IMR-90 (cell line): ENCODE data around the gene C20orf173. TPM values are rescaled to one million over a fixed set of nuclear protein-coding genes. Genes with fewer than 3 reads are reported as not detected.
A peak's percentile ranks its signal among the peaks of the same experiment; 100 is the strongest.

Experiments used
- ATAC-seq: fragments of 200-7000 bp; cut with Tn5 transposase; 2 replicates; pipeline ENCODE4 v1.9.1; 2020; ENCODE audit warnings: low read depth, mild to moderate bottlenecking, moderate library complexity
- Bru-seq: library from RNA; stranded (reverse); fragments of 400-500 nt; gene quantifications from one replicate; lab custom pipeline; 2021; lab: Mats Ljungman, UMichigan
- BruChase-seq, 2 experiments: library from RNA; stranded (reverse); fragments of 400-500 nt; gene quantifications; one replicate each; lab custom pipeline; 2021; lab: Mats Ljungman, UMichigan
- BruUV-seq: library from RNA; stranded (reverse); fragments of 400-500 nt; replicated peaks from 2 replicates; lab custom pipeline; 2021; lab: Mats Ljungman, UMichigan
- CTCF ChIA-PET: fragments of 300-600 bp; formaldehyde crosslinking; extraction: SDS; loops from one replicate; lab custom pipeline; 2021; ENCODE audit warnings: antibody characterized with exemption; lab: Yijun Ruan, JAX
- POLR2A ChIA-PET: fragments of 300-600 bp; sonication (Branson Sonifier 250); formaldehyde crosslinking; loops from one replicate; lab custom pipeline; 2022; ENCODE audit warnings: antibody characterized with exemption; ENCODE audit not compliant: unreplicated experiment; lab: Charles Lee
- DNase-seq: peaks from one replicate; pipeline ENCODE4 v3.0.0; 2013
- H2AFZ ChIP-seq: replicated peaks from 2 replicates; pipeline ENCODE3; 2013; ENCODE audit warnings: low read length, mild to moderate bottlenecking; ENCODE audit not compliant: poor library complexity
- H2AK5ac ChIP-seq: 2 replicates; pipeline ENCODE4 v1.6.1; 2013; ENCODE audit warnings: low read depth, low read length, inconsistent platforms
- H2AK9ac ChIP-seq: replicated peaks from 2 replicates; pipeline ENCODE3; 2013; ENCODE audit warnings: mild to moderate bottlenecking, low read depth, low read length, moderate library complexity; ENCODE audit not compliant: poor library complexity
- H2BK120ac ChIP-seq: 2 replicates; pipeline ENCODE4 v1.6.1; 2013; ENCODE audit warnings: low read depth, low read length, inconsistent platforms
- H2BK15ac ChIP-seq: 3 replicates; pipeline ENCODE4 v1.6.1; 2013; ENCODE audit warnings: low read depth, low read length, inconsistent platforms
- H2BK20ac ChIP-seq: 2 replicates; pipeline ENCODE4 v1.6.1; 2013; ENCODE audit warnings: low read depth, mild to moderate bottlenecking, inconsistent platforms, low read length, moderate library complexity
- H2BK5ac ChIP-seq: 2 replicates; pipeline ENCODE4 v1.6.1; 2013; ENCODE audit warnings: mild to moderate bottlenecking, low read depth, low read length, inconsistent platforms; ENCODE audit not compliant: poor library complexity, severe bottlenecking
- H3K14ac ChIP-seq: replicated peaks from 2 replicates; pipeline ENCODE4 v1.6.1; 2013; ENCODE audit warnings: low read depth, low read length, inconsistent platforms
- H3K18ac ChIP-seq: 2 replicates; pipeline ENCODE4 v1.6.1; 2013; ENCODE audit warnings: low read depth, low read length, control low read depth
- H3K23ac ChIP-seq: 2 replicates; pipeline ENCODE4 v1.6.1; 2013; ENCODE audit warnings: low read depth, low read length, inconsistent platforms
- H3K27ac ChIP-seq: 2 replicates; pipeline ENCODE4 v1.5.1; 2013; ENCODE audit warnings: mild to moderate bottlenecking, control low read depth, low read length; ENCODE audit not compliant: insufficient read depth
- H3K27me3 ChIP-seq: 2 replicates; pipeline ENCODE4 v1.6.1; 2013; ENCODE audit warnings: low read length; ENCODE audit not compliant: control insufficient read depth, insufficient read depth
- H3K36me3 ChIP-seq: 2 replicates; pipeline ENCODE4 v1.6.1; 2013; ENCODE audit warnings: low read length, mixed read lengths; ENCODE audit not compliant: control insufficient read depth, insufficient read depth
- H3K4ac ChIP-seq: 2 replicates; pipeline ENCODE4 v1.6.1; 2013; ENCODE audit warnings: low read depth, low read length, inconsistent platforms
- H3K4me1 ChIP-seq: 2 replicates; pipeline ENCODE4 v1.6.1; 2013; ENCODE audit warnings: low read length, mixed read lengths; ENCODE audit not compliant: control insufficient read depth, insufficient read depth
- H3K4me2 ChIP-seq: 2 replicates; pipeline ENCODE4 v1.6.1; 2013; ENCODE audit warnings: low read depth, mild to moderate bottlenecking, control low read depth, low read length, moderate library complexity
- H3K4me3 ChIP-seq: 2 replicates; pipeline ENCODE4 v1.5.1; 2013; ENCODE audit warnings: low read depth, mild to moderate bottlenecking, control low read depth, low read length, moderate library complexity; ENCODE audit not compliant: insufficient read depth
- H3K56ac ChIP-seq: 2 replicates; pipeline ENCODE4 v1.6.1; 2013; ENCODE audit warnings: low read length, inconsistent platforms; ENCODE audit not compliant: insufficient read depth; ENCODE audit errors: extremely low read depth
- H3K79me1 ChIP-seq, 2 experiments: 2 replicates each; pipeline ENCODE4 v1.6.1; 2013; ENCODE audit warnings: low read length in 2 of 2, inconsistent platforms in 1 of 2, low read depth in 1 of 2
- H3K9ac ChIP-seq: 2 replicates; pipeline ENCODE4 v1.6.1; 2013; ENCODE audit warnings: low read depth, low read length, control low read depth
- H3K9me1 ChIP-seq: 2 replicates; pipeline ENCODE4 v1.6.1; 2013; ENCODE audit warnings: low read length, inconsistent platforms; ENCODE audit not compliant: insufficient read depth
- H3K9me3 ChIP-seq: 2 replicates; pipeline ENCODE4 v1.6.1; 2013; ENCODE audit warnings: low read length; ENCODE audit not compliant: control insufficient read depth, insufficient read depth
- H4K20me1 ChIP-seq: 2 replicates; pipeline ENCODE4 v1.6.1; 2013; ENCODE audit warnings: low read length, inconsistent platforms; ENCODE audit not compliant: insufficient read depth
- H4K5ac ChIP-seq: 2 replicates; pipeline ENCODE4 v1.6.1; 2013; ENCODE audit warnings: mild to moderate bottlenecking, low read depth, low read length, control low read depth
- H4K8ac ChIP-seq, 2 experiments: 2 replicates each; pipeline ENCODE4 v1.6.1; 2013; ENCODE audit warnings: low read depth in 2 of 2, low read length in 2 of 2, control low read depth in 1 of 2, inconsistent platforms in 1 of 2
- H4K91ac ChIP-seq: 2 replicates; pipeline ENCODE4 v1.6.1; 2013; ENCODE audit warnings: low read depth, low read length, inconsistent platforms; ENCODE audit not compliant: insufficient read depth
- MAFK ChIP-seq: IDR thresholded peaks from 2 replicates; pipeline ENCODE4 v1.6.1; 2012; ENCODE audit warnings: low read depth, low read length, improper control_type of control experiment
- RAD21 ChIP-seq: IDR thresholded peaks from 2 replicates; pipeline ENCODE4 v1.6.1; 2012; ENCODE audit warnings: low read length, improper control_type of control experiment
- WGBS, 2 experiments: methylation state at CpG; one replicate each; pipeline versions ENCODE4 v1.1.5 to v1.1.7; 2013; ENCODE audit warnings: missing lambda C conversion rate in 2 of 2; ENCODE audit not compliant: insufficient read length in 1 of 2; ENCODE audit errors: extremely low coverage in 2 of 2; 5-methylcytosine and 5-hydroxymethylcytosine counted together
- dilution Hi-C: fragments of 300-500 bp; cut with HindIII; formaldehyde crosslinking; loops from one replicate; pipeline ENCODE4 v1.14.3; 2018; ENCODE audit warnings: low sequenced_read_pairs; ENCODE audit not compliant: unreplicated experiment
- in situ Hi-C: fragments of 300-500 bp; cut with MboI; formaldehyde crosslinking; loops from 3 replicates; pipeline ENCODE4 v1.14.3; 2019; ENCODE audit warnings: low sequenced_read_pairs, inconsistent platforms, mixed read lengths
- intact Hi-C: fragments of 100-400 bp; cut with micrococcal nuclease; formaldehyde crosslinking; loops from 2 replicates; pipeline ENCODE4 v1.10.0; 2022
- long read RNA-seq: library from polyadenylated mRNA; unstranded; transcript quantifications from one replicate; pipeline ENCODE4 v2.0.0, GENCODE V29; 2021; ENCODE audit not compliant: unreplicated experiment
- polyA plus RNA-seq, 3 experiments: library from polyadenylated mRNA; depleted of rRNA; stranded (reverse); fragments of >200 nt; gene quantifications; 2 replicates each; pipeline ENCODE4 v1.2.3, GENCODE V29; 2012; ENCODE audit warnings: low replicate concordance in 1 of 3
- total RNA-seq: library from RNA; depleted of rRNA; stranded (reverse); fragments of >200 nt; gene quantifications from 2 replicates; pipeline ENCODE4 v1.2.3, GENCODE V29; 2012; rRNA removed

C20orf173 gene, protein sequence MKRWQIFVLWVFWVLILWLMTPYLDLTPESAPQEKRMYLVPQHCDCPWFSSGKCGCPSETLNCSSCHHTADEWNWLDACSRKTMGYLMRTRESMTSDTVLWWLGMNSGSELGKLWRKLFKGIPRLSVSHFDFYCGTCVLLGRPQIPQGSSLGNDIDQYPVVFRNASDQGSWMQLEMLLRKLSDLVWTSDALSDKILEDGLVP
- not detected in 2 replicates for total RNA-seq
- not detected in 2 replicates for polyA plus RNA-seq (2012; rRNA removed)
- not detected in 2 replicates for polyA plus RNA-seq (2012; cell fraction: cytosol; rRNA removed)
- polyA plus RNA-seq (2012; cell fraction: nucleus; rRNA removed; ENCODE audit: low replicate concordance), result not detected in 2 replicates
- Bru-seq, nascent RNA, result not detected
- BruChase-seq, experiment 1, labeled RNA remaining after a 6-hour chase, result percentile 7 among the genes with signal in this experiment
- not detected for BruChase-seq, experiment 2, labeled RNA remaining after a 2-hour chase
- long read RNA-seq, result 0 reads

DNA sequence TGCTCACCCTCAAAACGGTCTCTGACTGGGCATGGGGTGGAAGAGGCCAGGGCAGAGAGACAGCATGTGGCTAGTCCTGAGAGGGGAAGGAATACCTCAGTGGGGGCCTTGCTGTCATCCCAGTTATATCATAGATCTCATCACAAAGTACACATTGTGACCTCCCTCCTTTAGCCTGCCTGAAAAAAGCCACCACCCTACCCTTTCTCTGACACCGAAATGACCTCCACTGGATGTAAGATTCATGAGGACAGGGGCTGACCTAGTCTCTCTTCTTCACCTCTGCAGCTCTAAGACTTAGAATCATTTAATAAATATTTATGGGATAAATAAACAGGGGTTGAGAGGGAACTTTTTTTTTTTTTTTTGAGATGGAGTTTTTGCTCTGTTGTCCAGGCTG is at the start of gene C20orf173:
C20orf173 (minus strand) TSS at position 101 of the 400 bp plus-strand sequence. CDS start 279 bp downstream, outside the sequence.
- Histone ChIP-seq H3K36me3 (no peaks in the 10 kb centered on the region), H2BK15ac (no peak within 1 kb of the TSS), H3K4me3 (no peak within 1 kb of the TSS), H3K4me1 (no peaks in the 10 kb centered on the region), H3K27me3 (peaks cover 2% of the 10 kb centered on the region), H4K91ac (no peak within 1 kb of the TSS), H3K23ac (no peak within 1 kb of the TSS), H4K5ac (no peak within 1 kb of the TSS), H2AK9ac (no peak within 1 kb of the TSS), H2AFZ (no peak within 1 kb of the TSS), H3K9me3 (no peaks in the 10 kb centered on the region), H3K4ac (no peak within 1 kb of the TSS), H3K18ac (no peak within 1 kb of the TSS), H3K4me2 (no peak within 1 kb of the TSS), H2BK5ac (no peak within 1 kb of the TSS), H2AK5ac (no peak within 1 kb of the TSS), H3K79me1 (no peaks in the 10 kb centered on the region), H3K9me1 (no peaks in the 10 kb centered on the region), H2BK120ac (no peak within 1 kb of the TSS), H4K20me1 (no peaks in the 10 kb centered on the region), H2BK20ac (no peak within 1 kb of the TSS), H3K9ac (no peak within 1 kb of the TSS), H3K56ac (no peak within 1 kb of the TSS), H4K8ac (no peak within 1 kb of the TSS), H3K27ac (no peak within 1 kb of the TSS), H3K14ac (no peak within 1 kb of the TSS)
- intact Hi-C loops, result no loop called here
- POLR2A ChIA-PET, result no interaction called here
- no peak for ATAC-seq
- CTCF ChIA-PET, result interaction anchor here (0.6 kb wide), 1 partner anchor 96 kb away, joined by 3 read pairs; no protein-coding TSS in a partner anchor
- in situ Hi-C loops, result no loop called here
- BruUV-seq, result no TSS peak
- WGBS, 2 experiments, result no CpG with 5 or more reads among the region's 2 CpGs
- no peak for DNase-seq
- TF ChIP-seq MAFK, result no peak
- TF ChIP-seq RAD21, result no peak
- dilution Hi-C loops, result no loop called here
